ENCODE measurements around the gene VTI1A. TPM values are rescaled to one million over a fixed set of nuclear protein-coding genes. Genes with fewer than 3 reads are reported as not detected.

The VTI1A gene
- total RNA-seq, 3 donors from 2014 or later (not counting 1 experiment from before 2014, with no cell fraction given): 62.6 to 77.6 (median 68.2) TPM

GRCh38 chr10:112732277-112732921, 285.4 kb downstream of the VTI1A start:
- H3K27ac Mint-ChIP-seq: no peak overlapping the region
- no peaks in the 10 kb centered on the region for H3K9me3 Mint-ChIP-seq
- H3K27ac ChIP-seq (ENCODE audit: low read length): no peak overlapping the region
- H3K36me3 ChIP-seq (ENCODE audit: control insufficient read depth, insufficient read depth, low read length): no peaks in the 10 kb centered on the region
- H3K4me3 ChIP-seq (ENCODE audit: low read length): no peak overlapping the region
- H3K27me3 Mint-ChIP-seq (ENCODE audit: low read depth in 2 of 2): no peaks in the 10 kb centered on the region
- no peaks in the 10 kb centered on the region for H3K9me3 ChIP-seq (ENCODE audit: control insufficient read depth, insufficient read depth, low read length)
- WGBS (ENCODE audit: insufficient coverage): 90% methylated on average over 3 of the region's 3 CpGs
- no peak overlapping the region for H3K4me3 Mint-ChIP-seq
- no peak for TF ChIP-seq CTCF (IDR thresholded peaks at IDR 0.05)
- H3K36me3 Mint-ChIP-seq: no peaks in the 10 kb centered on the region
- ATAC-seq: no peak
- intact Hi-C loops (cut with micrococcal nuclease): loop anchor here (10.0 kb wide), 1 partner anchor 1288 kb away; no protein-coding TSS in a partner anchor
- no peaks in the 10 kb centered on the region for H3K27me3 ChIP-seq (ENCODE audit: control insufficient read depth, insufficient read depth, low read length)
- peaks cover 0 to 6% of the 10 kb centered on the region in 2 donors for H3K4me1 Mint-ChIP-seq
- no peak for DNase-seq
- H3K4me1 ChIP-seq (ENCODE audit: control insufficient read depth, insufficient read depth, low read length): no peaks in the 10 kb centered on the region

- Histone ChIP-seq H3K4me1 (ENCODE audit: control insufficient read depth, insufficient read depth, low read length) (no peaks in the 10 kb centered on the region), H3K4me3 (ENCODE audit: low read length) (no peak overlapping the region), H3K27me3 (ENCODE audit: control insufficient read depth, insufficient read depth, low read length) (no peaks in the 10 kb centered on the region), H3K9me3 (ENCODE audit: control insufficient read depth, insufficient read depth, low read length) (no peaks in the 10 kb centered on the region), H3K36me3 (ENCODE audit: control insufficient read depth, insufficient read depth, low read length) (no peaks in the 10 kb centered on the region), H3K27ac (ENCODE audit: low read length) (no peak overlapping the region)
- TF ChIP-seq CTCF (IDR thresholded peaks at IDR 0.05): no peak
- no peaks in the 10 kb centered on the region for H3K9me3 Mint-ChIP-seq
- no peaks in the 10 kb centered on the region for H3K4me1 Mint-ChIP-seq
- WGBS (ENCODE audit: insufficient coverage): 80% methylated on average over 2 of the region's 4 CpGs
- no peak overlapping the region for H3K27ac Mint-ChIP-seq
- no peaks in the 10 kb centered on the region for H3K27me3 Mint-ChIP-seq (ENCODE audit: low read depth in 2 of 2)
- H3K4me3 Mint-ChIP-seq: no peak overlapping the region
- intact Hi-C loops (cut with micrococcal nuclease): loop anchor here (10.0 kb wide), 1 partner anchor 1290 kb away; no protein-coding TSS in a partner anchor
- no peak for DNase-seq
- ATAC-seq: no peak
- no peaks in the 10 kb centered on the region for H3K36me3 Mint-ChIP-seq
Measured at GRCh38 chr10:112735041-112735695, 288.2 kb downstream of the VTI1A start.

GRCh38 chr10:112738606-112739591, 291.9 kb downstream of the VTI1A start:
- Histone ChIP-seq H3K9me3 (ENCODE audit: control insufficient read depth, insufficient read depth, low read length) (no peaks in the 10 kb centered on the region), H3K27me3 (ENCODE audit: control insufficient read depth, insufficient read depth, low read length) (no peaks in the 10 kb centered on the region), H3K36me3 (ENCODE audit: control insufficient read depth, insufficient read depth, low read length) (no peaks in the 10 kb centered on the region), H3K27ac (ENCODE audit: low read length) (no peak overlapping the region), H3K4me3 (ENCODE audit: low read length) (no peak overlapping the region), H3K4me1 (ENCODE audit: control insufficient read depth, insufficient read depth, low read length) (no peaks in the 10 kb centered on the region)
- no peak for TF ChIP-seq CTCF (IDR thresholded peaks at IDR 0.05)
- Mint-ChIP-seq H3K9me3 (no peaks in the 10 kb centered on the region), H3K27me3 (ENCODE audit: low read depth in 2 of 2) (no peaks in the 10 kb centered on the region), H3K4me3 (no peak overlapping the region), H3K27ac (no peak overlapping the region), H3K36me3 (no peaks in the 10 kb centered on the region), H3K4me1 (peaks cover 14 to 16% of the 10 kb centered on the region in 2 donors)
- intact Hi-C loops (cut with micrococcal nuclease): loop anchor here (10.0 kb wide), 1 partner anchor 1294 kb away; no protein-coding TSS in a partner anchor
- DNase-seq (no peak), ATAC-seq (no peak)
- 99% methylated on average over 10 of the region's 11 CpGs for WGBS (ENCODE audit: insufficient coverage)
